Neuronal stem cell (in vitro differentiated cells): ENCODE data around the gene PPIL6.
A peak's percentile ranks its signal among the peaks of the same experiment; 100 is the strongest.

Experiments
- DNase-seq: peaks from one replicate; pipeline ENCODE4 v3.0.0-alpha.2; 2013; ENCODE audit warnings: low spot score
- H2AFZ ChIP-seq: one replicate; pipeline ENCODE4 v1.6.1; 2013; ENCODE audit warnings: mild to moderate bottlenecking, low read length, inconsistent platforms
- H2AK5ac ChIP-seq: 2 replicates; pipeline ENCODE4 v1.6.1; 2013; ENCODE audit warnings: low read depth, mild to moderate bottlenecking, inconsistent platforms, low read length, moderate library complexity, mixed read lengths
- H2BK120ac ChIP-seq: 2 replicates; pipeline ENCODE4 v1.6.1; 2013; ENCODE audit warnings: low read depth, mild to moderate bottlenecking, inconsistent platforms, low read length, moderate library complexity, mixed read lengths
- H2BK12ac ChIP-seq: one replicate; pipeline ENCODE4 v1.6.1; 2013; ENCODE audit warnings: low read length, inconsistent platforms
- H2BK15ac ChIP-seq: 2 replicates; pipeline ENCODE4 v1.6.1; 2013; ENCODE audit warnings: mild to moderate bottlenecking, low read length, inconsistent platforms, mixed read lengths
- H2BK5ac ChIP-seq: one replicate; pipeline ENCODE4 v1.6.1; 2013; ENCODE audit warnings: inconsistent platforms, mild to moderate bottlenecking, low read length, moderate library complexity
- H3K14ac ChIP-seq: one replicate; pipeline ENCODE4 v1.6.1; 2013; ENCODE audit warnings: low read length, inconsistent platforms
- H3K18ac ChIP-seq: 2 replicates; pipeline ENCODE4 v1.6.1; 2013; ENCODE audit warnings: low read length, inconsistent platforms
- H3K23ac ChIP-seq: 2 replicates; pipeline ENCODE4 v1.6.1; 2013; ENCODE audit warnings: low read depth, mild to moderate bottlenecking, mixed read lengths, low read length, inconsistent platforms; ENCODE audit not compliant: poor library complexity
- H3K27ac ChIP-seq: replicated peaks from 3 replicates; pipeline ENCODE4 v1.5.1; 2013; ENCODE audit warnings: low read length, inconsistent platforms
- H3K27me3 ChIP-seq, 3 experiments: 2 replicates each; pipeline ENCODE4 v1.6.1; 2013; ENCODE audit warnings: low read length in 3 of 3, mild to moderate bottlenecking in 2 of 3, inconsistent platforms in 1 of 3, low read depth in 1 of 3, mixed read lengths in 1 of 3, moderate library complexity in 1 of 3; ENCODE audit not compliant: control insufficient read depth in 3 of 3, insufficient read depth in 3 of 3
- H3K36me3 ChIP-seq, 2 donors: replicated peaks in 1 of 2; 2 replicates each; pipeline ENCODE4 v1.6.1; 2013; ENCODE audit warnings: low read length in 2 of 2; ENCODE audit not compliant: control insufficient read depth in 2 of 2, insufficient read depth in 2 of 2
- H3K4ac ChIP-seq: 2 replicates; pipeline ENCODE4 v1.6.1; 2013; ENCODE audit warnings: inconsistent platforms, mild to moderate bottlenecking, low read length, moderate library complexity
- H3K4me1 ChIP-seq, 2 donors: 1 replicate in 1 of 2; 2 replicates in 1 of 2; pipeline ENCODE4 v1.6.1; 2013; ENCODE audit warnings: low read length in 2 of 2, low read depth in 1 of 2; ENCODE audit not compliant: control insufficient read depth in 2 of 2, insufficient read depth in 1 of 2
- H3K4me2 ChIP-seq: one replicate; pipeline ENCODE4 v1.6.1; 2013; ENCODE audit warnings: mild to moderate bottlenecking, low read length, inconsistent platforms; ENCODE audit not compliant: insufficient read depth, poor library complexity, severe bottlenecking
- H3K4me3 ChIP-seq, 2 donors: 2 replicates each; pipeline ENCODE4 v1.5.1; 2013; ENCODE audit warnings: low read length in 2 of 2, mild to moderate bottlenecking in 2 of 2, inconsistent platforms in 1 of 2, moderate library complexity in 1 of 2
- H3K79me1 ChIP-seq: one replicate; pipeline ENCODE4 v1.6.1; 2013; ENCODE audit warnings: low read depth, mild to moderate bottlenecking, inconsistent platforms, low read length, moderate library complexity
- H3K9ac ChIP-seq: one replicate; pipeline ENCODE4 v1.6.1; 2013; ENCODE audit warnings: mild to moderate bottlenecking, low read depth, low read length, inconsistent platforms; ENCODE audit not compliant: poor library complexity
- H3K9me3 ChIP-seq, 2 donors: replicated peaks in 1 of 2; 2 replicates each; pipeline versions ENCODE3 to v1.6.1; 2013; ENCODE audit warnings: low read length in 2 of 2, mild to moderate bottlenecking in 2 of 2, inconsistent platforms in 1 of 2, low read depth in 1 of 2, mixed read lengths in 1 of 2, moderate library complexity in 1 of 2; ENCODE audit not compliant: control insufficient read depth in 2 of 2, insufficient read depth in 1 of 2
- H4K8ac ChIP-seq: one replicate; pipeline ENCODE4 v1.6.1; 2013; ENCODE audit warnings: low read depth, mild to moderate bottlenecking, inconsistent platforms, low read length, moderate library complexity
- H4K91ac ChIP-seq: one replicate; pipeline ENCODE4 v1.6.1; 2013; ENCODE audit warnings: low read length, low read depth, mild to moderate bottlenecking, inconsistent platforms; ENCODE audit not compliant: poor library complexity
- WGBS, 2 donors: extraction: QIAGEN DNeasy Blood & Tissue Kit; methylation state at CpG; one replicate each; pipeline ENCODE4 v1.1.7; 2013; ENCODE audit warnings: missing lambda C conversion rate in 2 of 2, mixed read lengths in 1 of 2; ENCODE audit not compliant: insufficient read length in 2 of 2, insufficient replicate concordance in 1 of 2; ENCODE audit errors: extremely low coverage in 2 of 2; 5-methylcytosine and 5-hydroxymethylcytosine counted together

PPIL6 gene

GRCh38 chr6:109484122-109484521 is 43.7 kb upstream of the PPIL6 start:
- WGBS, 2 donors, result no CpG with 5 or more reads among the region's 3 CpGs
- Histone ChIP-seq H2BK15ac (no peak overlapping the region), H3K4me1 (no peaks in the 10 kb centered on the region), H3K79me1 (no peaks in the 10 kb centered on the region), H2AK5ac (no peak overlapping the region), H3K4me2 (no peak overlapping the region), H3K4me3 (no peak overlapping the region), H4K8ac (no peak overlapping the region), H3K4ac (no peak overlapping the region), H3K36me3 (peaks cover 5 to 26% of the 10 kb centered on the region in 2 donors), H2BK5ac (no peak overlapping the region), H2AFZ (no peak overlapping the region), H3K9me3 (peaks cover 0 to 7% of the 10 kb centered on the region in 2 donors), H3K27me3 (peaks cover 0 to 27% (median 2%) of the 10 kb centered on the region in 3 experiments), H3K18ac (no peak overlapping the region), H3K23ac (no peak overlapping the region), H2BK12ac (no peak overlapping the region), H2BK120ac (no peak overlapping the region), H4K91ac (no peak overlapping the region), H3K27ac (no peak overlapping the region), H3K9ac (no peak overlapping the region), H3K14ac (no peak overlapping the region)
- no peak for DNase-seq

GRCh38 chr6:109483735-109484057 is 43.3 kb upstream of the PPIL6 start:
- H2AK5ac ChIP-seq, result no peak overlapping the region
- H2BK12ac ChIP-seq, result no peak overlapping the region
- peaks cover 0 to 7% of the 10 kb centered on the region in 2 donors for H3K9me3 ChIP-seq
- DNase-seq, result no peak
- H2BK15ac ChIP-seq, result no peak overlapping the region
- H4K8ac ChIP-seq, result no peak overlapping the region
- H3K9ac ChIP-seq, result no peak overlapping the region
- peak overlapping the region; percentile 69 for H2AFZ ChIP-seq
- peak overlapping the region; percentile 54 for H3K4me2 ChIP-seq
- peaks cover 0 to 27% (median 2%) of the 10 kb centered on the region in 3 experiments for H3K27me3 ChIP-seq
- H3K27ac ChIP-seq, result no peak overlapping the region
- peak overlapping the region; percentile 43 to 75 for H3K4me3 ChIP-seq
- H3K4ac ChIP-seq, result no peak overlapping the region
- peaks cover 5 to 30% of the 10 kb centered on the region in 2 donors for H3K36me3 ChIP-seq
- H2BK120ac ChIP-seq, result no peak overlapping the region
- H4K91ac ChIP-seq, result no peak overlapping the region
- H3K14ac ChIP-seq, result no peak overlapping the region
- H3K18ac ChIP-seq, result no peak overlapping the region
- no peak overlapping the region for H3K23ac ChIP-seq
- no peaks in the 10 kb centered on the region for H3K79me1 ChIP-seq
- no peak overlapping the region for H2BK5ac ChIP-seq
- no peaks in the 10 kb centered on the region for H3K4me1 ChIP-seq
- no CpG with 5 or more reads among the region's 6 CpGs for WGBS, 2 donors

DNA sequence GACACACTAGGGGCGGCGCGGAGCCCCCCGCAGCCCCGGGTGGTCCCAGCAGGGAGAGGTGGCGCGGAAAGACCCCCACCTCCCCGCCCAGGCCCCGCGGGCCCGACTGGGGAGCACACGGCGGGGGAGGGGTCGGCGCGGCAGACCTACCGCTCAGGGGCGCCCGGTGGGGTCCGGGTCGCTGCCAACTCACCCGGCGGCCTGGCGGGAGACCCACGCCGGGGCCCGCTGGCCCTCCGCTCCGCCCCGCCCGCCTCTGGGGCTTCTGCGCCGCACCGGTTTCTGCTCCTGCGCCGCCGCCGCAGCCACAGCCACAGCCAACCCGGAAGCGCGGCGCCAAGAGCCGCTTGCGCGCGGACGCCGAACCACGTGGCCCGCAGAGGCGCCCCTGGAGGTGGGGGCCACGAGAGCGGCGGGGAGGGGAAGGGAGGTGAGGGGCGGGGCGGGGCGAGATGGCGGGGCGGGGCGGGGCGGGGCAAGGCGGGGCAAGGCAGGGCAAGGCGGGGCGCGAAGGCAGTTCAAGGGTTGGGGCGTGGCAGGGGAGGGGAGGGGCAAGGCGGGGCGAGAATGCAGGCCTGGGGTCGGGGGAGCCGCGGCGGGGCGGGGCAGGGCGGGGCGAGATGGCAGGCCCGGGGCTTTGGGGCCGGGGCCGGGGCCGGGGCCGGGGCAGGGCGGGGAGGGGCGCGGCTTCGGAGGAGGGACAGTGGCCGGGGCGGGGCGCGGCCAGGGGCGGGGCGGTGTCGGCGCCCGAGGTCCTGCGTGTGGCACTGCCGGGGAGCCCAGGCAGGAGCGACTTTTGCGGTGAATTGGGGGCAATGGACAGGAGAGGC is 42.7 kb upstream of the PPIL6 start, which contains the start of gene ZBTB24:
Gene ZBTB24, minus strand, starts transcription at position 315 of the 830 bp plus-strand sequence. CDS start 1,193 bp downstream, outside the sequence.
- Histone ChIP-seq H3K36me3 (peaks cover 5 to 35% of the 10 kb centered on the region in 2 donors), H4K8ac (no peak within 1 kb of the TSS), H3K79me1 (no peaks in the 10 kb centered on the region), H2BK12ac (no peak within 1 kb of the TSS), H3K27ac (no peak within 1 kb of the TSS), H2BK120ac (no peak within 1 kb of the TSS), H4K91ac (no peak within 1 kb of the TSS), H3K18ac (peak within 1 kb of the TSS; percentile 92), H3K23ac (peak within 1 kb of the TSS; percentile 28), H3K4ac (no peak within 1 kb of the TSS), H3K9me3 (peaks cover 0 to 7% of the 10 kb centered on the region in 2 donors), H2BK15ac (no peak within 1 kb of the TSS), H2BK5ac (no peak within 1 kb of the TSS), H3K27me3 (peaks cover 0 to 27% (median 2%) of the 10 kb centered on the region in 3 experiments), H2AFZ (peak within 1 kb of the TSS; percentile 88), H3K9ac (peak within 1 kb of the TSS; percentile 53), H2AK5ac (no peak within 1 kb of the TSS), H3K4me1 (no peaks in the 10 kb centered on the region), H3K4me3 (peak within 1 kb of the TSS; percentile 57 to 91), H3K4me2 (peak within 1 kb of the TSS; percentile 71), H3K14ac (peak within 1 kb of the TSS; percentile 72)
- DNase-seq, result peak; percentile 86
- no CpG with 5 or more reads among the region's 97 CpGs for WGBS, 2 donors

DNA sequence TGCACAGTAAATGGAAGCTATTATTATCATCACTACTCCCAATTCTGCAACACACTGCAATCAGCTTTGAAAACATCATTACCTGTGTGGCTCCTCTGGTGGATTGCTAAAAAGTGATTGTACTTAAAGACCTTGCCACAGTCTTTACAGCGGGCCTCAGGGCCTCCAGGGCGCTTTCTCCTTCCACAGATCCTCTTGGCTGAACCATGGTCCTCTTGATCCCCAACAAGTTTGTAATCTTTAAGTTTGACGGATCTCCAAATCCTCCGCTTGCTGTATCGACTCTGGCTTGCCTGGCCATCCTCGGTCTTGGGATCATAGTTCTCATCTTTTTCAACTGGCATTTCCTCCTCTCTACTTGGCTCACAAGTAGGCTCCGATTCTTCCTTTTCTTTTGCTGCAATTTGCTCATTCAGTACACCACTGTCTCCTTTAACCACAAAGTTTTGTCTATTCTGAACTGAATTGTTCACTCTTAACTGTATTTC is 40.6 kb upstream of the PPIL6 start:
- Histone ChIP-seq H3K9ac (no peak overlapping the region), H3K4me3 (no peak overlapping the region), H3K4me2 (no peak overlapping the region), H3K4ac (no peak overlapping the region), H3K14ac (no peak overlapping the region), H4K8ac (no peak overlapping the region), H3K27ac (no peak overlapping the region), H3K18ac (no peak overlapping the region), H4K91ac (no peak overlapping the region), H3K23ac (no peak overlapping the region), H3K9me3 (peaks cover 0 to 7% of the 10 kb centered on the region in 2 donors), H2BK120ac (no peak overlapping the region), H2BK15ac (no peak overlapping the region), H2BK5ac (no peak overlapping the region), H3K27me3 (peaks cover 0 to 17% (median 2%) of the 10 kb centered on the region in 3 experiments), H2AK5ac (no peak overlapping the region), H2AFZ (no peak overlapping the region), H3K4me1 (peaks cover 0 to 5% of the 10 kb centered on the region in 2 donors), H3K79me1 (no peaks in the 10 kb centered on the region), H3K36me3 (peaks cover 10 to 55% of the 10 kb centered on the region in 2 donors), H2BK12ac (no peak overlapping the region)
- DNase-seq, result no peak
- WGBS, 2 donors, result no CpG with 5 or more reads among the region's 7 CpGs
